H1 (cell line): ENCODE results near the gene POU6F2. TPM values are rescaled to one million over a fixed set of nuclear protein-coding genes. Genes with fewer than 3 reads are reported as not detected.

Experiments
- EGR1 ChIP-seq: IDR thresholded peaks from 2 replicates; pipeline ENCODE4 v1.6.1; 2011; ENCODE audit warnings: low read depth, low read length, borderline replicate concordance
- HDAC2 ChIP-seq, 2 experiments: fragments of 300-600 bp in 1 of 2; sonication (generic) in 1 of 2; IDR thresholded peaks; 2 replicates each; pipeline ENCODE4 v1.6.1; 2011 to 2012; ENCODE audit warnings: low read depth in 2 of 2, low read length in 2 of 2, mild to moderate bottlenecking in 2 of 2, moderate library complexity in 2 of 2, borderline replicate concordance in 1 of 2, inconsistent platforms in 1 of 2
- NANOG ChIP-seq: IDR thresholded peaks from 2 replicates; pipeline ENCODE4 v1.6.1; 2011; ENCODE audit warnings: low read length, low read depth, mild to moderate bottlenecking, inconsistent platforms; ENCODE audit not compliant: insufficient read depth, poor library complexity, severe bottlenecking
- SRF ChIP-seq: IDR thresholded peaks from 2 replicates; pipeline ENCODE4 v1.6.1; 2011; ENCODE audit warnings: mild to moderate bottlenecking, low read depth, low read length, moderate library complexity
- polyA plus RNA-seq, 7 experiments: library from polyadenylated mRNA; depleted of rRNA in 3 of 7; stranded (reverse) in 5 of 7; unstranded in 2 of 7; fragments of >200 nt in 5 of 7; fragments of 200-250 nt in 2 of 7; gene quantifications; 1 replicate in 5 of 7; 2 replicates in 1 of 7; 4 replicates in 1 of 7; pipeline versions ENCODE4 v1.2.1 to v1.2.3, GENCODE V29; 2011 to 2013; ENCODE audit warnings: missing spikeins in 2 of 7, mixed read lengths in 2 of 7
- total RNA-seq: library from RNA; stranded (reverse); fragmentation: NEBNext Ultra II Directional; extraction: Animal tissue kit (Norgen Biotek cat#: 25700); gene quantifications from 2 replicates; pipeline ENCODE4 v1.2.1, GENCODE V29; 2021
- TF ChIP-seq, protein P1 (sequence below): IDR thresholded peaks from 2 replicates; pipeline ENCODE4 v1.6.1; 2011; ENCODE audit warnings: low read length, improper control_type of control experiment

Gene POU6F2
- total and polyA plus RNA-seq, 2 of the 8 experiments (the other 6 are each of a cell fraction or from before 2014, with no cell fraction given) = 1.1 to 2.0 TPM

DNA sequence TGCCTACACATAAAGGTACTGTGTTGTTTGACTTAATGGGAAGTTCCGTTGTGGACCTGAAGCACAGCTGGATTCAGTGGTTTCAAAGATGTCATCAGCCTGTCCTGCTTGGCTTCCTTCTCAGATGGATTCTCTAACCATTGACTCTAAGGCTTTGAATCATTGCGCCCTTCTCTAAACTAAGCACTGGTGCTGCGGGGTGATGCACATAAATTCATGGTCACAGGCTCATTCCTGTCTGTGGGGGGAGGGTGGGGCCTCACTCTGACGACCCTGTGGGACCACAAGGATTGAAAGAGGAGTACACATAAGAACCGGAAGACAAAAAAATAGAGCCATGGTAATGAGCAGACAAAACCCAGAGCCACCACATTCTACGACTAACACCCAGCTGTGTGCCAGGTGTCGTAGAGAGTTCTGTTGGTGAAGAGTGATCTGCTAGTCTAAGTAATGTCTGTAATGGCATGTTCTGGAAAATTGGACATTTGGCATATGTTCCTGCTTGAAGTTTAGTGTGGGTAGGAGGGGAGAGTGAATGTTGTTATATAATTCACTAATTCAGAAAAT lies 491.2 kb downstream of the POU6F2 start (continued):
- TF ChIP-seq, protein P1, sequence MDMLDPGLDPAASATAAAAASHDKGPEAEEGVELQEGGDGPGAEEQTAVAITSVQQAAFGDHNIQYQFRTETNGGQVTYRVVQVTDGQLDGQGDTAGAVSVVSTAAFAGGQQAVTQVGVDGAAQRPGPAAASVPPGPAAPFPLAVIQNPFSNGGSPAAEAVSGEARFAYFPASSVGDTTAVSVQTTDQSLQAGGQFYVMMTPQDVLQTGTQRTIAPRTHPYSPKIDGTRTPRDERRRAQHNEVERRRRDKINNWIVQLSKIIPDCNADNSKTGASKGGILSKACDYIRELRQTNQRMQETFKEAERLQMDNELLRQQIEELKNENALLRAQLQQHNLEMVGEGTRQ = no peak
- no peak for TF ChIP-seq SRF
- no peak for TF ChIP-seq NANOG
- TF ChIP-seq HDAC2 (IDR thresholded peaks at IDR 0.05; ENCODE audit: borderline replicate concordance in 1 of 2, low read depth in 2 of 2, low read length in 2 of 2) = no peak
- TF ChIP-seq EGR1 = no peak
